A673 (cell line): ENCODE measurements around the gene NPBWR2. TPM values are rescaled to one million over a fixed set of nuclear protein-coding genes. Genes with fewer than 3 reads are reported as not detected.

Experiments
- BruUV-seq: library from RNA; stranded (reverse); fragments of 400-500 nt; replicated peaks from 2 replicates; lab custom pipeline; 2021; lab: Mats Ljungman, UMichigan
- CTCF ChIA-PET: fragments of 300-600 bp; sonication (Branson Sonifier 250); formaldehyde crosslinking; loops from one replicate; lab custom pipeline; 2022; ENCODE audit warnings: antibody characterized with exemption; lab: Charles Lee
- POLR2A ChIA-PET: fragments of 300-600 bp; sonication (Branson Sonifier 250); formaldehyde crosslinking; loops from one replicate; lab custom pipeline; 2022; ENCODE audit warnings: antibody characterized with exemption; ENCODE audit not compliant: low non-redundant PET; lab: Charles Lee
- DNase-seq: peaks from one replicate; pipeline ENCODE4 v3.0.0-alpha.2; 2015; ENCODE audit warnings: low spot score
- H3K27ac ChIP-seq: fragments of 200-600 bp; sonication (generic); 2 replicates; pipeline ENCODE4 v1.5.1; 2016; ENCODE audit warnings: mixed run types, low read depth, mild to moderate bottlenecking, mixed read lengths, antibody characterized with exemption, low read length; ENCODE audit not compliant: poor library complexity, severe bottlenecking
- H3K27me3 ChIP-seq: fragments of 200-600 bp; sonication (generic); replicated peaks from 2 replicates; pipeline ENCODE4 v1.6.1; 2017; ENCODE audit warnings: mixed run types, low read depth, mild to moderate bottlenecking, mixed read lengths, antibody characterized with exemption, low read length; ENCODE audit not compliant: insufficient read depth, poor library complexity
- H3K36me3 ChIP-seq: fragments of 200-600 bp; sonication (generic); 2 replicates; pipeline ENCODE4 v1.6.1; 2016; ENCODE audit warnings: mixed run types, mild to moderate bottlenecking, mixed read lengths, antibody characterized with exemption, low read length; ENCODE audit not compliant: insufficient read depth, poor library complexity, severe bottlenecking
- H3K4me1 ChIP-seq: fragments of 200-600 bp; sonication (generic); 2 replicates; pipeline ENCODE4 v1.6.1; 2017; ENCODE audit warnings: mixed run types, mild to moderate bottlenecking, mixed read lengths, antibody characterized with exemption, low read length; ENCODE audit not compliant: insufficient read depth, poor library complexity, severe bottlenecking
- H3K4me3 ChIP-seq: fragments of 200-600 bp; sonication (generic); 2 replicates; pipeline ENCODE4 v1.5.1; 2016; ENCODE audit warnings: low read depth, mixed run types, mild to moderate bottlenecking, mixed read lengths, low read length; ENCODE audit not compliant: poor library complexity, severe bottlenecking
- H3K9me3 ChIP-seq: fragments of 200-600 bp; sonication (generic); 2 replicates; pipeline ENCODE4 v1.6.1; 2016; ENCODE audit warnings: mixed run types, low read depth, mild to moderate bottlenecking, mixed read lengths, antibody characterized with exemption, low read length; ENCODE audit not compliant: poor library complexity, severe bottlenecking
- EZH2 ChIP-seq: fragments of 200-600 bp; sonication (generic); IDR thresholded peaks from 2 replicates; pipeline ENCODE4 v1.6.1; 2017; ENCODE audit warnings: borderline replicate concordance, low read depth, mild to moderate bottlenecking, mixed read lengths, antibody characterized with exemption, low read length; ENCODE audit not compliant: poor library complexity, severe bottlenecking
- intact Hi-C: fragments of 100-400 bp; cut with micrococcal nuclease; formaldehyde crosslinking; loops from one replicate; pipeline ENCODE4 v1.10.0; 2022; ENCODE audit not compliant: unreplicated experiment
- total RNA-seq: library from RNA; stranded (reverse); gene quantifications from 2 replicates; pipeline ENCODE4 v1.2.3, GENCODE V29; 2021
- TF ChIP-seq, protein P1 (sequence below): fragments of 300-800, 200-600 bp; sonication (generic); conservative IDR thresholded peaks from 2 replicates; pipeline ENCODE4 v1.5.1; 2017; ENCODE audit warnings: low read depth, mild to moderate bottlenecking, antibody characterized with exemption, low read length, moderate library complexity, mixed read lengths

The NPBWR2 gene
- total RNA-seq, 1 experiment from 2014 or later: not detected

DNA sequence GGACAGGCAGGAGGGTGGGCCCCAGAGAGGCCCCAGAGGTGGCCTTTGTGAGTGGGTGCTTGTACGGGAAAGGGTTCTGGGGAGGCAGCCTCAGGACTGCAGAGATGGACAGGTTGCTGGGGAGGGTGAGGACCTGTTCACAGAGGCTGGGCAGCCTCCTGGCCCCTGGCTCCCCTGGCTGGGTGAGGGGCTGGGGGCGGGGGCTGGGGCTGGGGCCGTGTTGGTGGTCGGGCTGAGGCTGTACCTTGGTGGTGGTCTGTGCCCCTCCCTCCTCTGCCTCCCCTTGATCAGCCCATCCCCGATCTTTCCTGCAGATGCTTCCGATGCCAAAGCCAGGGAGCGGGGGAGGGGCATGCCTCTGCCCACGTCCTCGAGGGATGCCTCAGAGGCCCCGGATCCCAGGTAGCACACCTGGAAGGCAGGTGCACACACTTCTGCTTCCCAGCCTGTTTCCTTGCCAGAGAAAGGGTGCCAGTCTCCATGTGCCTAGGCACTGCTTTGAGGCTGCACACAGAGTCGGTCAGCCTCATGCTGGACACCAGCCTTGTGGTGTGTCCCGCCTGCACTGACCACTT is 39.5 kb downstream of the NPBWR2 start:
- intact Hi-C loops: no loop called here
- no TSS peak for BruUV-seq
- CTCF ChIA-PET: no interaction called here

DNA sequence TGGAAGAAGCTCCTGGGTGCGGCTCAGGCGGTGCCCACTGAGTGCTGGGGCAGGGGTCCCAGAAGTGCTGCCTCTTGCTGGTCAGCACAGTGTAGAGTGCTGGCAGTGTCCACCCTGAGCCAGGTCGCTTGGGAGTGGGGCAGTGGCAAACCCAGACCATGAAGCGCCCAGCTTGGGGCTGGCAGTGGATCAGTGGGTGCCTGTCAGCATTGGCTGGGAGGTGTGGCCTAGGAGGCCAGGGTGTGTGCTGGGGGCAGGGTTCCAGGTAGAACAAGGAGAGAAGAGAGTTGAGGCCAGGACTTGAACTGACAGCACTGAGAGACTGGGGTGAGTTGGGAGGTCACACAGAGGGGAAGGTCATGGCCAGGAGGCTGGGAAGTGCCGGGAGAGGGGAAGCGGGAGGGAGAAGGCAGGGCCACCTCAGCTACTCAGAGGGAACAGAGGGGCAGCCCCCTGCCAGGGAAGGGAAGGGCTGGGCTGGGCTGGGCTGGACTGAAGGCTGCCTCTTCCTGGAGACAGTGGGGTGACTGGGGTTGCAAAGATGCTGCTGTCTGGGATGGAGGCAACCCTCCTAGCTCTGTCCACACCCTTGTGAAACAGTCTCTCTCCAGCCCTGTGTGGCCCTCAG is 40.2 kb downstream of the NPBWR2 start:
- H3K36me3 ChIP-seq: no peaks in the 10 kb centered on the region
- CTCF ChIA-PET: no interaction called here
- no peaks in the 10 kb centered on the region for H3K9me3 ChIP-seq
- intact Hi-C loops: no loop called here
- no peaks in the 10 kb centered on the region for H3K27me3 ChIP-seq
- no peak overlapping the region for H3K4me3 ChIP-seq
- peaks cover 17% of the 10 kb centered on the region for H3K4me1 ChIP-seq
- TF ChIP-seq, protein P1, sequence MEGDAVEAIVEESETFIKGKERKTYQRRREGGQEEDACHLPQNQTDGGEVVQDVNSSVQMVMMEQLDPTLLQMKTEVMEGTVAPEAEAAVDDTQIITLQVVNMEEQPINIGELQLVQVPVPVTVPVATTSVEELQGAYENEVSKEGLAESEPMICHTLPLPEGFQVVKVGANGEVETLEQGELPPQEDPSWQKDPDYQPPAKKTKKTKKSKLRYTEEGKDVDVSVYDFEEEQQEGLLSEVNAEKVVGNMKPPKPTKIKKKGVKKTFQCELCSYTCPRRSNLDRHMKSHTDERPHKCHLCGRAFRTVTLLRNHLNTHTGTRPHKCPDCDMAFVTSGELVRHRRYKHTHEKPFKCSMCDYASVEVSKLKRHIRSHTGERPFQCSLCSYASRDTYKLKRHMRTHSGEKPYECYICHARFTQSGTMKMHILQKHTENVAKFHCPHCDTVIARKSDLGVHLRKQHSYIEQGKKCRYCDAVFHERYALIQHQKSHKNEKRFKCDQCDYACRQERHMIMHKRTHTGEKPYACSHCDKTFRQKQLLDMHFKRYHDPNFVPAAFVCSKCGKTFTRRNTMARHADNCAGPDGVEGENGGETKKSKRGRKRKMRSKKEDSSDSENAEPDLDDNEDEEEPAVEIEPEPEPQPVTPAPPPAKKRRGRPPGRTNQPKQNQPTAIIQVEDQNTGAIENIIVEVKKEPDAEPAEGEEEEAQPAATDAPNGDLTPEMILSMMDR: no peak
- no peak for TF ChIP-seq EZH2
- BruUV-seq: no TSS peak
- H3K27ac ChIP-seq: no peak overlapping the region
- POLR2A ChIA-PET: no interaction called here
- DNase-seq: no peak

More for the DNA sequence above, 39.5 kb downstream of the NPBWR2 start:
- POLR2A ChIA-PET: no interaction called here
- no peak for TF ChIP-seq EZH2
- TF ChIP-seq, protein P1: no peak
- H3K4me3 ChIP-seq: no peak overlapping the region
- no peak overlapping the region for H3K27ac ChIP-seq
- H3K4me1 ChIP-seq: peaks cover 11% of the 10 kb centered on the region
- H3K36me3 ChIP-seq: no peaks in the 10 kb centered on the region
- H3K27me3 ChIP-seq: no peaks in the 10 kb centered on the region
- no peak for DNase-seq
- no peaks in the 10 kb centered on the region for H3K9me3 ChIP-seq

DNA sequence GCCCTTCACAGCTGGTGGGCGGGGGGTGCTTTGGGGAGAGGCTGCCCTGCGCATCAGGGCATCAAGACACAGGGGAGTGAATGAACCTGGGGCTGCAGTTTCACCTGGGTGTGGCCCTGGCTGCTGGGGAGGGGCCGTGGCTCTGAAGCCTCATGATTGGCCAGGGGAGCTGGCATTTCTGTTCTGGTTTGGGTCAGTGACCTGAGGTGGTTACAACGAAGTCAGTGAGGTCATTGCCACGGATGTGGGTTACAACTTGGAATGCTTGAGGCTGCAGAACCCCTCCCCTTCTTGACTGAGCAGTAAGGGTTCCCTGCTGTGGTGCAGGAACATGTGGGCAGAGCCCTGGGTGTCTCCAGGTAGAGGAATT is 41.4 kb downstream of the NPBWR2 start:
- intact Hi-C loops: no loop called here
- DNase-seq: no peak
- Histone ChIP-seq H3K4me3 (no peak overlapping the region), H3K9me3 (no peaks in the 10 kb centered on the region), H3K27me3 (no peaks in the 10 kb centered on the region), H3K27ac (no peak overlapping the region), H3K4me1 (peaks cover 18% of the 10 kb centered on the region), H3K36me3 (no peaks in the 10 kb centered on the region)
- TF ChIP-seq, protein P1: no peak
- TF ChIP-seq EZH2: no peak
- CTCF ChIA-PET: no interaction called here
- POLR2A ChIA-PET: interaction anchor here (0.6 kb wide), 1 partner anchor 201 kb away, joined by 5 read pairs; the partner anchor contains the start of gene TPD52L2
- no TSS peak for BruUV-seq
